ENCODE results near the gene PTPN14.

- no peak for TF ChIP-seq CTCF (conservative IDR thresholded peaks at IDR 0.05; ENCODE audit: low read length)
- no peak for TF ChIP-seq EZH2phosphoT487 (IDR thresholded peaks at IDR 0.05; ENCODE audit: borderline replicate concordance)
These were observed 249.9 kb downstream of the PTPN14 start for GRCh38 chr1:214301526-214301925.
